OCI-LY3 (cell line): ENCODE data around the gene EYA2.

ENCODE experiments used
- CTCF ChIP-seq: fragments of 200-600, 300-600 bp; sonication (generic); IDR thresholded peaks from 2 replicates; pipeline ENCODE4 v1.5.1; 2014; ENCODE audit warnings: antibody characterized with exemption, low read length, low read depth
- EZH2phosphoT487 ChIP-seq: fragments of 200-600 bp; shearing (Covaris generic); IDR thresholded peaks from 2 replicates; pipeline ENCODE4 v1.6.1; 2018; ENCODE audit warnings: antibody characterized with exemption, mixed run types, low read depth

- no peak for TF ChIP-seq CTCF
- TF ChIP-seq EZH2phosphoT487: no peak
Observed at GRCh38 chr20:47233333-47234188, 338.9 kb downstream of the EYA2 start.
